ENCODE results near the gene MEF2A. TPM values are rescaled to one million over a fixed set of nuclear protein-coding genes. Genes with fewer than 3 reads are reported as not detected.

The MEF2A gene
- total RNA-seq, 1 experiment from 2014 or later = 21.3 TPM

DNA sequence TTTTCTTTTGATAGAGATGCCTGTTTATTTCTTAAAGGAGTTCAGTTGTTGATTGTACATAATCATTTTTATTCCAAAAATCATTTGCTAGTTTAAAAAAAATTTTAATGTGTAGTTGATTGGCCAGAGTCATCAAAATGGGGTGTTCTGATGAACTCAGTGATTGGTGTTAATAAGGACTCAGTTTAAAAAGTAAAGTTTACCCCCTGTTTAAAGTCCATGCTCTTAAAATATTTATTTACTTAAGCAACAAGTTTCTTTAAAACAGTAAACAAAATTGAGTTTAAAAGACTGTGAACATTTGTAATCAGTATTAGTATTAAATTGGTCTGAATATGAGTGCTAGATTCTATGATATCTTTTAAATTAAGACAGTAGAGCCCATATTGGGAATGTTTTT is 56.0 kb downstream of the MEF2A start:
- CTCF ChIA-PET = no interaction called here
- H3K27ac ChIP-seq (ENCODE audit: low read length) = no peak overlapping the region
- TF ChIP-seq EZH2phosphoT487 (IDR thresholded peaks at IDR 0.05; ENCODE audit: borderline replicate concordance, low read length) (no peak), EZH2 (IDR thresholded peaks at IDR 0.05; ENCODE audit: low read length, unreplicated experiment) (no peak)
- TF ChIP-seq, protein P1, sequence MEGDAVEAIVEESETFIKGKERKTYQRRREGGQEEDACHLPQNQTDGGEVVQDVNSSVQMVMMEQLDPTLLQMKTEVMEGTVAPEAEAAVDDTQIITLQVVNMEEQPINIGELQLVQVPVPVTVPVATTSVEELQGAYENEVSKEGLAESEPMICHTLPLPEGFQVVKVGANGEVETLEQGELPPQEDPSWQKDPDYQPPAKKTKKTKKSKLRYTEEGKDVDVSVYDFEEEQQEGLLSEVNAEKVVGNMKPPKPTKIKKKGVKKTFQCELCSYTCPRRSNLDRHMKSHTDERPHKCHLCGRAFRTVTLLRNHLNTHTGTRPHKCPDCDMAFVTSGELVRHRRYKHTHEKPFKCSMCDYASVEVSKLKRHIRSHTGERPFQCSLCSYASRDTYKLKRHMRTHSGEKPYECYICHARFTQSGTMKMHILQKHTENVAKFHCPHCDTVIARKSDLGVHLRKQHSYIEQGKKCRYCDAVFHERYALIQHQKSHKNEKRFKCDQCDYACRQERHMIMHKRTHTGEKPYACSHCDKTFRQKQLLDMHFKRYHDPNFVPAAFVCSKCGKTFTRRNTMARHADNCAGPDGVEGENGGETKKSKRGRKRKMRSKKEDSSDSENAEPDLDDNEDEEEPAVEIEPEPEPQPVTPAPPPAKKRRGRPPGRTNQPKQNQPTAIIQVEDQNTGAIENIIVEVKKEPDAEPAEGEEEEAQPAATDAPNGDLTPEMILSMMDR (conservative IDR thresholded peaks at IDR 0.05; ENCODE audit: low read depth, low read length) = no peak
- H3K9me2 ChIP-seq (replicated peaks; ENCODE audit: low read length) = no peaks in the 10 kb centered on the region
- no peak overlapping the region for H3K9ac ChIP-seq (ENCODE audit: low read length)
- intact Hi-C loops (cut with micrococcal nuclease) = no loop called here
- no peaks in the 10 kb centered on the region for H3K4me1 ChIP-seq (ENCODE audit: insufficient read depth, low read length)
- no peak overlapping the region for H3K4me2 ChIP-seq (ENCODE audit: low read length)
- no peak overlapping the region for H2AFZ ChIP-seq (ENCODE audit: low read length)
- 0 out of 2 replicates have a peak, but pooled peaks cover 8% of the 10 kb centered on the region for H3K36me3 ChIP-seq (ENCODE audit: low read depth, low read length)
- no peaks in the 10 kb centered on the region for H3F3A ChIP-seq (ENCODE audit: low read length, unreplicated experiment)
- DNase-seq = no peak
- no peak overlapping the region for H3K4me3 ChIP-seq (ENCODE audit: low read length)
- POLR2A ChIA-PET (ENCODE audit: unreplicated experiment) = no interaction called here
- H3K9me3 ChIP-seq (ENCODE audit: low read length) = no peaks in the 10 kb centered on the region
- no peaks in the 10 kb centered on the region for H3K27me3 ChIP-seq (ENCODE audit: low read length)
- H4K20me1 ChIP-seq (ENCODE audit: low read length) = no peaks in the 10 kb centered on the region
- peaks cover 79% of the 10 kb centered on the region for H3K79me2 ChIP-seq (ENCODE audit: low read length)
- BruUV-seq (replicated peaks) = no TSS peak
- no peak for ATAC-seq

DNA sequence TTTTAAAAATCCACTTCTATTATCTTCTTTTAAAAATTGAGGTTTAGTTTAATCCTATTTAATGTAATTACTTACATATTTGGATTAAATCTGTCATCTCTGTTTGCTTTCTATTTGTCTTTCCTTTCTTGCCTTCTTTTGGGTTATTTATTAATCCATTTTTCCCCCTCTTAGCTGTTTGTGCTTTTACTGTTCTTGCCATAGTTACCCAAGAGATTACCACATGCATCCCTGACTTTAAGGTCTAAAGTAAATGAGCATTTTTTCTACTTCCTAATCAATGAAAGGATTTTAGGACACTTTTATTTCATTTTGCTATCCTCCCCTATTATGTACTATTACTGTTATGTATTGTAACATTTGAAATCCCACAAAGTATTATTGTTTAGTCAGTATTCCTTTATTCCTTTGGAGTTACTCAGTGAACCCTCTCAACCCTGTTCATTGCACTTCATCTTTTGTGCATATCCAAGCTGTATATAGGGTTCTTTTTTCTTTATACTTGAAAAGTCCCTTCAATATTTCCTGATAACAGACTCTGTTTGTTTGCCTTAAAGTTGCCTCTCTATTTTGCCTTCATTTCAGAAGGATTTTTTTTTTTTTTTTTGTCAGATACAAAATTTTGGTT is 62.7 kb downstream of the MEF2A start:
- Histone ChIP-seq H3K9ac (ENCODE audit: low read length) (no peak overlapping the region), H3K4me2 (ENCODE audit: low read length) (no peak overlapping the region), H3F3A (ENCODE audit: low read length, unreplicated experiment) (no peaks in the 10 kb centered on the region), H3K9me3 (ENCODE audit: low read length) (no peaks in the 10 kb centered on the region), H3K27ac (ENCODE audit: low read length) (no peak overlapping the region), H3K36me3 (ENCODE audit: low read depth, low read length) (0 out of 2 replicates have a peak, but pooled peaks cover 14% of the 10 kb centered on the region), H3K4me3 (ENCODE audit: low read length) (no peak overlapping the region), H4K20me1 (ENCODE audit: low read length) (no peaks in the 10 kb centered on the region), H3K9me2 (replicated peaks; ENCODE audit: low read length) (no peaks in the 10 kb centered on the region), H3K4me1 (ENCODE audit: insufficient read depth, low read length) (no peaks in the 10 kb centered on the region), H2AFZ (ENCODE audit: low read length) (no peak overlapping the region), H3K79me2 (ENCODE audit: low read length) (peaks cover 65% of the 10 kb centered on the region), H3K27me3 (ENCODE audit: low read length) (no peaks in the 10 kb centered on the region)
- TF ChIP-seq, protein P1 (conservative IDR thresholded peaks at IDR 0.05; ENCODE audit: low read depth, low read length) = no peak
- TF ChIP-seq EZH2 (IDR thresholded peaks at IDR 0.05; ENCODE audit: low read length, unreplicated experiment) (no peak), EZH2phosphoT487 (IDR thresholded peaks at IDR 0.05; ENCODE audit: borderline replicate concordance, low read length) (no peak)
- ATAC-seq (no peak), DNase-seq (no peak)
- intact Hi-C loops (cut with micrococcal nuclease) = no loop called here
- CTCF ChIA-PET = no interaction called here
- POLR2A ChIA-PET (ENCODE audit: unreplicated experiment) = no interaction called here
- BruUV-seq (replicated peaks) = no TSS peak

DNA sequence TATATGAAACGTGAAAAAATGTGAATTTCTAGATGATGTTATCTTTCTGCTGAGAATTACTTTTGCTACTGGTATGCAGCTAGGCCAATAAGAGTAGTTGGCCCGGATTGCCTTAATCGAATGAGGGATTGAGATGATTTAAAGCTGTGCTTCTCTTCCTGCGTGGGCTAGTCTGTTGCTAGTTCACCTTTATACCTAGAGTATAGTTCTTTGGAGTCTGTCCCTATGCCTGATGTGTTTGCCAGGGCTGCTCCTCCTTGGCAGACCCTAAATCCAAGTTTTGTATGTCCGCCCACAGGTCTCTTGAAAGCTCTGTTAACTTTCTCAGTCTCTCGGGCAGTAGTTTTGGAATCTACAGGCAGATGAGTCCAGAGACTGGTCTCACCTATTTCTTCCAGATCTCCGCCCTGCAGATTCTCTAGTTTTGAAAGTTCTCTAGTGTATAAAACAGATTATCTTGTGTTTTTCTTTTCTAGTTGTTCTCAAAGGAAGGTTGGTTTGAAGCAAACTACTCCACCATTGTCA is 64.9 kb downstream of the MEF2A start:
- Histone ChIP-seq H3K27ac (ENCODE audit: low read length) (no peak overlapping the region), H3K36me3 (ENCODE audit: low read depth, low read length) (peaks cover 16% of the 10 kb centered on the region; the same call in 1 of the 2 replicates), H3F3A (ENCODE audit: low read length, unreplicated experiment) (no peaks in the 10 kb centered on the region), H3K9ac (ENCODE audit: low read length) (no peak overlapping the region), H3K4me3 (ENCODE audit: low read length) (no peak overlapping the region), H4K20me1 (ENCODE audit: low read length) (no peaks in the 10 kb centered on the region), H3K79me2 (ENCODE audit: low read length) (peaks cover 45% of the 10 kb centered on the region), H3K4me1 (ENCODE audit: insufficient read depth, low read length) (peaks cover 13% of the 10 kb centered on the region), H3K9me3 (ENCODE audit: low read length) (no peaks in the 10 kb centered on the region), H3K4me2 (ENCODE audit: low read length) (no peak overlapping the region), H2AFZ (ENCODE audit: low read length) (no peak overlapping the region), H3K9me2 (replicated peaks; ENCODE audit: low read length) (no peaks in the 10 kb centered on the region), H3K27me3 (ENCODE audit: low read length) (no peaks in the 10 kb centered on the region)
- no peak for DNase-seq
- no peak for ATAC-seq
- TF ChIP-seq, protein P1 (conservative IDR thresholded peaks at IDR 0.05; ENCODE audit: low read depth, low read length) = no peak
- TF ChIP-seq EZH2 (IDR thresholded peaks at IDR 0.05; ENCODE audit: low read length, unreplicated experiment) (no peak), EZH2phosphoT487 (IDR thresholded peaks at IDR 0.05; ENCODE audit: borderline replicate concordance, low read length) (no peak)
- BruUV-seq (replicated peaks) = no TSS peak
- intact Hi-C loops (cut with micrococcal nuclease) = no loop called here
- ChIA-PET CTCF (interaction anchor here (0.6 kb wide), 1 partner anchor 67 kb away, joined by 3 read pairs; no protein-coding TSS in a partner anchor), POLR2A (ENCODE audit: unreplicated experiment) (no interaction called here)
